ENCODE results near the gene DPM2. TPM values are rescaled to one million over a fixed set of nuclear protein-coding genes. Genes with fewer than 3 reads are reported as not detected.

The DPM2 gene
- total RNA-seq, 1 experiment from 2014 or later, result 56.1 TPM

GRCh38 chr9:127899128-127899943, 38.3 kb downstream of the DPM2 start, which contains the start of gene ST6GALNAC6:
Gene ST6GALNAC6, minus strand, starts transcription at chr9:127899603. Its CDS starts 1,622 bp downstream, at chr9:127897981.
- H3K9me3 Mint-ChIP-seq, result no peaks in the 10 kb centered on the region
- DNase-seq (ENCODE audit: low spot score) (peak; percentile 55), ATAC-seq (peak; percentile 44)
- CTCF ChIA-PET, result interaction anchor here (0.6 to 2.1 kb wide), 7 partner anchors 18 to 219 kb away, joined by 3 to 7 read pairs (median 3); partner anchors contain the start of genes ST6GALNAC4 and TOR2A
- peak within 1 kb of the TSS; percentile 76 for H3K27ac Mint-ChIP-seq
- POLR2A ChIA-PET, result interaction anchor here (0.6 to 1.4 kb wide), 4 partner anchors 7 to 71 kb away, joined by 3 to 5 read pairs (median 4); partner anchors contain the start of gene ST6GALNAC4
- peaks cover 37% of the 10 kb centered on the region for H3K4me1 Mint-ChIP-seq
- no peaks in the 10 kb centered on the region; the same call in 1 of the 2 replicates for H3K27me3 Mint-ChIP-seq (ENCODE audit: low read depth)
- H3K4me3 Mint-ChIP-seq, result peak within 1 kb of the TSS; percentile 87
- peaks cover 20% of the 10 kb centered on the region for H3K36me3 Mint-ChIP-seq
- TF ChIP-seq ZNF423 (CRISPR knock-in tag; IDR thresholded peaks at IDR 0.05) (peak; percentile 62), ATF6 (CRISPR knock-in tag; IDR thresholded peaks at IDR 0.05) (no peak), ZNF121 (CRISPR knock-in tag; IDR thresholded peaks at IDR 0.05) (no peak), KAT7 (CRISPR knock-in tag; IDR thresholded peaks at IDR 0.05; ENCODE audit: borderline replicate concordance) (0 out of 2 replicates have a peak, but pooled peaks have one; percentile 34), ZNF512 (CRISPR knock-in tag; IDR thresholded peaks at IDR 0.05; ENCODE audit: borderline replicate concordance) (no peak), ZBTB43 (CRISPR knock-in tag; IDR thresholded peaks at IDR 0.05) (no peak), ATF1 (CRISPR knock-in tag; IDR thresholded peaks at IDR 0.05) (no peak), STAT6 (CRISPR knock-in tag; conservative IDR thresholded peaks at IDR 0.05; ENCODE audit: low read depth) (no peak), ZNF317 (CRISPR knock-in tag; IDR thresholded peaks at IDR 0.05; ENCODE audit: borderline replicate concordance, low read depth) (no peak), HMGXB4 (CRISPR knock-in tag; IDR thresholded peaks at IDR 0.05) (no peak), IRF2 (CRISPR knock-in tag; IDR thresholded peaks at IDR 0.05; ENCODE audit: borderline replicate concordance, low read depth) (no peak), NR2C2 (CRISPR knock-in tag; IDR thresholded peaks at IDR 0.05) (no peak), ZNF416 (CRISPR knock-in tag; IDR thresholded peaks at IDR 0.05) (no peak), TEAD1 (CRISPR knock-in tag; IDR thresholded peaks at IDR 0.05) (no peak), NR1H2 (CRISPR knock-in tag; IDR thresholded peaks at IDR 0.05) (no peak), AR (CRISPR knock-in tag; IDR thresholded peaks at IDR 0.05) (no peak), ZMAT4 (CRISPR knock-in tag; IDR thresholded peaks at IDR 0.05) (no peak), MLX (CRISPR knock-in tag; IDR thresholded peaks at IDR 0.05) (no peak), ELF4 (CRISPR knock-in tag; IDR thresholded peaks at IDR 0.05; ENCODE audit: low read depth) (no peak)
